ENCODE results near the gene S100A16. TPM values are rescaled to one million over a fixed set of nuclear protein-coding genes. Genes with fewer than 3 reads are reported as not detected.

Gene S100A16
- total and polyA plus RNA-seq, 8 donors: 8.9 to 361 (median 120) TPM

- DNase-seq: no peak
- no peaks in the 10 kb centered on the region for H3K36me3 ChIP-seq
- peak overlapping the region; percentile 23 to 76 (median 35) for H3K27ac ChIP-seq
- peaks cover 15 to 38% (median 32%) of the 10 kb centered on the region in 4 donors for H3K4me1 ChIP-seq
- intact Hi-C loops (cut with DNase I; ENCODE audit: low total_unique reads): no loop called here
- TF ChIP-seq CTCF (IDR thresholded peaks at IDR 0.05) (no peak), POLR2A (IDR thresholded peaks at IDR 0.05) (no peak), POLR2AphosphoS5 (IDR thresholded peaks at IDR 0.05) (no peak), EP300 (IDR thresholded peaks at IDR 0.05) (no peak)
- H3K27me3 ChIP-seq: no peaks in the 10 kb centered on the region
- no peak overlapping the region for H3K4me3 ChIP-seq
- 39 to 68% (median 60%) methylated on average over 3 of the region's 3 CpGs for WGBS, 5 donors
- H3K9me3 ChIP-seq: no peaks in the 10 kb centered on the region
Observed at GRCh38 chr1:153652805-153653500, 40.0 kb upstream of the S100A16 start.

DNA sequence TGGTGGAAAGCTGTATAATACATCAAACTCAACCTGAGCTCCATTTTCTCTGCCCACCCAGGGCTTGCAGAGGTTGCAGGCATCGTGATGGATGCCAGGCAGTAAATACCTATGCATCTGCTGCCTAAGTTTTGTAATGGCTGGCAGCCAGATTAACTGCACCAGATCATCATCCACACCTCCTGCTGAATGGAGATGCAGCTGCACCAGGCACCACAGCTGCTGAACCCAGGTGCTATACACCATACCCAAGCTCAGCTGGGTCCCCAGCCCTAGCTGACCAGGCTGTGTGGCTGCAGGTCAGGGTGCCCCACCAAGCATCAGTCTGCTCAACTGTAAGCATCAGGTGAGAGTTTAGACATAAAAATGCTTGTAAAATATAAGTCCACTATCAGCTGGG is 38.8 kb upstream of the S100A16 start:
- intact Hi-C loops (cut with DNase I; ENCODE audit: low total_unique reads): no loop called here
- H3K27ac ChIP-seq: no peak overlapping the region

GRCh38 chr1:153649863-153650235 is 36.9 kb upstream of the S100A16 start:
- TF ChIP-seq POLR2AphosphoS5 (IDR thresholded peaks at IDR 0.05) (peak; percentile 31 to 88 (median 55)), EP300 (IDR thresholded peaks at IDR 0.05) (no peak)
- H3K27ac ChIP-seq: peak overlapping the region; percentile 52 to 84 (median 70)
- H3K27me3 ChIP-seq: no peaks in the 10 kb centered on the region
- H3K9me3 ChIP-seq: no peaks in the 10 kb centered on the region
- WGBS, 5 donors: 18 to 65% (median 50%) methylated on average over 1 to 2 of the region's 2 CpGs
- DNase-seq: peak in 1 of 2 donors; percentile 93
- intact Hi-C loops (cut with DNase I; ENCODE audit: low total_unique reads): no loop called here
- H3K36me3 ChIP-seq: peaks cover 17 to 27% (median 24%) of the 10 kb centered on the region in 4 donors
- H3K4me3 ChIP-seq: no peak overlapping the region
- peaks cover 15 to 55% (median 43%) of the 10 kb centered on the region in 4 donors for H3K4me1 ChIP-seq

More for the DNA sequence above, 38.8 kb upstream of the S100A16 start:
- TF ChIP-seq EP300 (IDR thresholded peaks at IDR 0.05) (no peak), POLR2AphosphoS5 (IDR thresholded peaks at IDR 0.05) (no peak)
- peaks cover 0 to 8% (median 4%) of the 10 kb centered on the region in 4 donors for H3K36me3 ChIP-seq
- peaks cover 15 to 47% (median 39%) of the 10 kb centered on the region in 4 donors for H3K4me1 ChIP-seq
- whole genome bisulfite sequencing, 5 donors: 71 to 86% (median 81%) methylated on average over 1 of the region's 1 CpG
- DNase-seq: no peak
- no peaks in the 10 kb centered on the region for H3K27me3 ChIP-seq
- H3K9me3 ChIP-seq: no peaks in the 10 kb centered on the region
- H3K4me3 ChIP-seq: no peak overlapping the region

GRCh38 chr1:153649137-153649862 is 36.4 kb upstream of the S100A16 start:
- H3K4me1 ChIP-seq: peaks cover 15 to 57% (median 44%) of the 10 kb centered on the region in 4 donors
- 17 to 43% (median 21%) methylated on average over 3 of the region's 3 CpGs for WGBS, 5 donors
- no peaks in the 10 kb centered on the region for H3K9me3 ChIP-seq
- peak overlapping the region; percentile 52 to 84 (median 70) for H3K27ac ChIP-seq
- H3K27me3 ChIP-seq: no peaks in the 10 kb centered on the region
- H3K36me3 ChIP-seq: peaks cover 19 to 33% (median 29%) of the 10 kb centered on the region in 4 donors
- no peak overlapping the region for H3K4me3 ChIP-seq
- intact Hi-C loops (cut with DNase I; ENCODE audit: low total_unique reads): no loop called here
- DNase-seq: peak in 1 of 2 donors; percentile 87
- TF ChIP-seq EP300 (IDR thresholded peaks at IDR 0.05) (no peak), POLR2AphosphoS5 (IDR thresholded peaks at IDR 0.05) (peak in 1 of 3 donors; percentile 7), CTCF (IDR thresholded peaks at IDR 0.05) (no peak)

DNA sequence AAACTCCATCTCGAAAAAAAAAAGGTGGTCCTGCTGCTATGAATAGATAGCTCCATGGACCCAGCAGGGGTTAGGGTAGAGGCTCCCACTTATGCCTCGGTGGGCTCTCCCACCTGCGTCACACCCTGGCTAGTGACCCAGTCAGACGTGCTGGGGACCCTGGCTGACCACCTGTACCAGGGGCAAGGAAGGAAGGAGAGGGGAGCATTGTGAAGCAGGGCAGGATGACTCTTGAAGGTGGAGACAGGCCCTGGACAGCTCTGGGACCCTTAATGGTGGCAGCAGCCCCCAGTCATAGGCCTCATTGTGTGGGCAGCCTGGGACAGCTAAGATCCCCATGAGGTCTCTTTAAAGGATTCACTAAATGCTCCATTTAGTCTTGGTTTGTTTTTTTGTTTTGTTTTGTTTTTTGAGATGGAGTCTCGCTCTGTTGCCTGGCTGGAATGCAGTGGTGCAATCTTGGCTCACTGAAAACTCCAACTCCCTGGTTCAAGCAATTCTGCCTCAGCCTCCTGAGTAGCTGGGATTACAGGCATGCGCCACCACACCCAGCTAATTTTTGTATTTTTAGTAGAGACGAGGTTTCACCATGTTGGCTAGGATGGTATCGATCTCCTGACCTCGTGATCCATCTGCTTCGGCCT is 35.2 kb upstream of the S100A16 start:
- Histone ChIP-seq H3K36me3 (peaks cover 31 to 45% (median 41%) of the 10 kb centered on the region in 4 donors), H3K4me3 (no peak overlapping the region), H3K27me3 (no peaks in the 10 kb centered on the region), H3K27ac (peak overlapping the region; percentile 28 to 84 (median 65)), H3K4me1 (peaks cover 15 to 64% (median 48%) of the 10 kb centered on the region in 4 donors), H3K9me3 (no peaks in the 10 kb centered on the region)
- intact Hi-C loops (cut with DNase I; ENCODE audit: low total_unique reads): no loop called here
- 74 to 88% (median 83%) methylated on average over 10 of the region's 10 CpGs for WGBS, 5 donors
- no peak for DNase-seq
- TF ChIP-seq CTCF (IDR thresholded peaks at IDR 0.05): no peak
- TF ChIP-seq EP300 (IDR thresholded peaks at IDR 0.05): no peak
- TF ChIP-seq POLR2AphosphoS5 (IDR thresholded peaks at IDR 0.05): no peak
- no peak for TF ChIP-seq POLR2A (IDR thresholded peaks at IDR 0.05)

All from stomach (tissue), 9 donors.